OCI-M1 (cell line): ENCODE measurements around the gene PSME4.
"Not testable (repeated sequence)": the region's sequence is repeated elsewhere in the genome, so short reads cannot be mapped to it uniquely, and the experiment has no call there.

Experiments
- DNase-seq: peaks from one replicate; lab custom pipeline; 2025; lab: John Stamatoyannopoulos, UW

PSME4 gene

DNA sequence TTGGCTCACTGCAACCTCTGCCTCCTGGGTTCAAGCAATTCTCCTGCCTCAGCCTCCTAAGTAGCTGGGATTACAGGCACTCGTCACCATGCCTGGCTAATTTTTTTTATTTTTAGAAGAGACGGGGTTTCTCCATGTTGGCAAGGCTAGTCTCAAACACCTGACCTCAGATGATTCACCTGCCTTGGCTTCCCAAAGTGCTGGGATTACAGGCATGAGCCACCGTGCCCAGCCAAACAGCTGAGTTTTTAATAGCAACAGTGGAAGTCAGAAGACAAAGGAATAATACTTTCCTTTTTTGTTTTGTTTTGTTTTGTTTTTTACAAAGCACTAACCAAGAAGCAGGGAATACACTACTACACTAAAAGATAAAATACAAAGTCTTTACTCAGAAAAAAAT, 127.9 kb downstream of the PSME4 start:
- no peak for DNase-seq

DNA sequence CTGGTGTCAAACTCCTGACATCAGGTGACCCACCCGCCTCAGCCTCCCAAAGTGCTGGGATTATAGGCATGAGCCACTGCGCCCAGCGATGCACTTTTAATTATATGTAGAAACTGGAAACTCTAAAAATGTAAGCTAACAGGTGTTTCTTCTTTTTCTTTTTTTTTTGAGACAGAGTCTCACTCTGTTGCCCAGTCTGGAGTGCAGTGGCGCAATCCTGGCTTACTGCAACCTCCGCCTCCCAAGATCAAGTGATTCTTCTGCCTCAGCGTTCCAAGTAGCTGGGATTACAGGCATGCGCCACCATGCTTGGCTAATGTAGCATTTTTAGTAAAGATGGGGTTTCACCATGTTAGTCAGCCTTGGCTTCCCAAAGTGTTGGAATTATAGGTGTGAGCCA, 129.1 kb downstream of the PSME4 start:
- not testable (repeated sequence) for DNase-seq

GRCh38 chr2:53840580-53840979, 130.2 kb downstream of the PSME4 start:
- no peak for DNase-seq

DNA sequence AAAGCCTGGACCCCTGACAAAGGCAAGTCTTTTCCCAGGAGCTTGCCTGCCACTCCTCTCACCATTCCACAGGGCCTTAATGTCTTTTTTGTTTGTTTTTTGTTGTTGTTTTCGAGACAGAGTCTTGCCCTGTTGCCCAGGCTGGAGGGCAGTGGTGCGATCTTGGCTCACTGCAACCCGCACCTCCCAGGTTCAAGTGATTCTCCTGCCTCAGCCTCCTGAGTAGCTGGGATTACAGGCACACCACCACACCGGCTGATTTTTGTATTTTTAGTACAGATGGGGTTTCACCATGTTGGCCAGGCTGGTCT, 140.9 kb downstream of the PSME4 start:
- not testable (repeated sequence) for DNase-seq

- DNase-seq: no peak
These were observed 141.4 kb downstream of the PSME4 start for GRCh38 chr2:53829273-53829979.

DNA sequence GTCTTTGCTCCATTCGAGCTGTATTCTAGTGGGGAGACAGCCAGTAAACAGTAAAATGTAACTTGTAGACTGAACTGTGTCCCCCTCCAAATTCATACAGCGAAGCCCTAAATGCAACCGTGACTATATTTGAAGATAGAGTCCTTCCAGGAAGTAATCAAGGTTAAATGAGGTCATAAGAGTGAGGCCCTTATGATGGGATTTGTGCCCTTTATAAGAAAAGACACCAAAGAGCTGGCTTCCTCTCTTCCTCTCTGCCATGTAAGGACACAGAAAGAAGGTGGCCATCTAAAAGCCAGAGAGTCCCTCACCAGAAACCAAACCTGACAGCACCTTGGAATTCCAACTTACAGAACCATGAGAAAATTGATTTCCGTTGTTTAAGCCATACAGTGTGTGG, 142.5 kb downstream of the PSME4 start:
- DNase-seq: no peak

GRCh38 chr2:53827398-53828175, 143.2 kb downstream of the PSME4 start:
- no peak for DNase-seq

DNA sequence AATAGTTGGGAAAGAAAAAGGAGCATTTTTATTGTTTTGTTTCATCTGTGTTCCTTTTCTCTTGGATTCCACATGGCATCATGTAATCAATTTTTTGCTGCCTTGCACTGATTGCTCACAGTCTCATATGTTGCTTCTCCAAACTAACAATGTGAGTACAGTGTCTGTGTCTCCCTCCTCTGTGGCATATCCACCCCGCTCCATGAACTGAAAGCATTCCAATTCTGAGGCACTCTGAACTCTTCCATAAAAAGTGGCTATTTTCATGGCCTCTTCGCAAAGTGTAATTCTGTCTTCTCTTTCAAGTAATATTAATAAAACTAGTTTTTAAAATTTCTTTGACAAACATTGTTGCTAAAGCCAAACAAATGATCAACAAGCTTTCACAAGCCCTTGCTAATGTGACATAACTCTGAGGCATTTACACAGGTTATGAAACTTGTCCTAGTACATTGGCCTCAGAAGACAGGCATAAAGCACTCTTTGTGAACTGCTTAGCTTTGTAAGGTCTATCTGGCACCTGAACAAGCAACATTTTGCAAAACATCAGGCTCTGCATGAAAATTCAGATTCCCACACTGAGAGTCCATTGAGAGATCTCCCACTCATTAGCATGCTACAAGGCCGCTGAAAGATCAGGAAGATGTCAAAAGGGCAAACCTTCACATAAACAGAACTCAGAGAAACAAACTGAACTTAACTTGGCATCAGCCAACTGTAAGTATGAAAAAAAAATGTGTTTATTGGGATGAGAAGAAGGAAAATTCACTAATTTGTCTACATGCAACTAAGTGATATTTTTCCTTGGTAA, 144.0 kb downstream of the PSME4 start:
- no peak for DNase-seq

DNA sequence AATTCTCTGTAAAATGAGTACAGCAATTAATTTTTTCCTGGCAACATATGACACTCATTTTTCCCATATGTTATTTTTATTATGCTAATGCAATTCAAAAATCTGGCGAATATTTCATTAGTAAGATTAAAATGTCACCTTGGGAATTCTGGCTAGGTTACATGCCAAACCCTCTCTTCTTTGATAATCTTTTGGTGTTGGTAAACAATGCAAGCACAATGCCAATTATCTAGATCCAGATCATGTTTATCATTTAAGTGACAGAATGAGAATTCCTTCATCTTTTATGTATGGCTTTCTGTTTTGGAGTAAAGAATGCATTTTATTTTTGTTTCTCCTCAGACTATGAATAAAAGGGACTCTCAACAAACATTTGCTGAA, 144.8 kb downstream of the PSME4 start:
- DNase-seq: no peak

- DNase-seq: peak; percentile 31
These were observed 147.2 kb downstream of the PSME4 start for GRCh38 chr2:53823639-53824038.

DNA sequence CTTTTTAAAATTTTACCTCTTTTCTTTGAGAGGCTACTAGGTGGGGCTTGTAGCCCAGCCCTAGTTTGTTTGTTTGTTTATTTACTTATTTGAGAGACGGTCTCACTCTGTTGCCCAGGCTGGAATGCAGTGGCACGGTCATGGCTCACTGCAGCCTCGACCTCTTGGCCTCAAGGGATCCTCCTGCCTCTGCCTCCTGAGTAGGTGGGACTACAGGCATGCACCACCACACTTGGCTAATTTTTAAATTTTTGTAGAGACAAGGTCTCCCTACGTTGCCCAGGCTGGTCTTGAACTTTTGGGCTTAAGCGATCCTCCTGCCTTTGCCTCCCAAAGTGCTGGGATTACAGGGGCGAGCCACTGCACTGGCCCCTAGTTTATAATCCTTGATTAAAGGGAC, 149.0 kb downstream of the PSME4 start:
- no peak for DNase-seq

GRCh38 chr2:53820711-53821110, 150.1 kb downstream of the PSME4 start:
- no peak for DNase-seq

- no peak for DNase-seq
These were observed 150.7 kb downstream of the PSME4 start for GRCh38 chr2:53820048-53820447.

DNA sequence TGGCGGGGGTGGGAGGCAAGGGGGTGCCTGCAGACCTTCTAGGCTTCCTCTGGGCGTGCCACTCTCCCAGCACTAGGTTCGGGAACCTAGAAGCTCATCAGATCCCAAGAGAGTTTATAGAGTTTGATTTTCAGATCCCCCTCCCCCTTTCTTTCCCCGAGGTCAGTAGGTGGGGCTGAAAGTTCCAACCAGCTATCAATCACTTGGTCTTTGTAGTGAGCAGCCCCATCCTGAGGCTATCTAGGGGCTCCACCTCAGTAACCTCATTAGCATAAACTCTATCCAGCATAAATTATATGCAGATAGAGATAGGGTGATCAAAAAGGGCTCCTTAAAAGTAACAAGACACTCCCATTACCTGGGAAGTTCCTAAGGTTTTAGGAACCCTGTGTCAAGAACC, 151.2 kb downstream of the PSME4 start:
- DNase-seq: no peak

DNA sequence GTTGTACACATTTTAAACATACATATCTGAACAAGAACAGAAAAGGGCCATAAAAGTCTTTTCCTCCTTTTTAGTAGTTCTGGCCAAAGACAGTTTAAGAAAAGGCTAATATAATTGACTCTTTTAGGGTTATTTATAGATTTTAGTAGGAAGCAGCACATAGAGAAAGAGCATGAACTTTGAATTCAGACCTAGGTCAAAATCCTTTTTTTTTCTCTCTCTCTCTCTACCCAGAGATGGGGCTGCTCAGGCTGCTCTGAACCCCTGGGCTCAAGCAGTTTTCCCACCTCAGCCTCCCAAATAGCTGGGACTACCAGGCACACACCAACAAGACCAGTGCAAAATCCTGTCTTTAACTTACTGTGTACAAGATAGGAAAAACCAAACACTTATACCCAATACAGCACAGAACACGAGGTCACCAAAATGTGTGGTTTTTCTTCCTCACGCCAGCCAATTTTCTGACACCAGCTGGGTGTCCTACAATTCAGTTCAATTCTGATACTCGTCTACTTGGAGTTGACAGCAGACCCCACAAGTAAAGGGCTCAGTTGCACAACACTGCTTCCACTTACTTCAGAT, 151.8 kb downstream of the PSME4 start:
- no peak for DNase-seq
